Pulmonary artery endothelial cell (primary cell): ENCODE data around the gene KCNMB4. TPM values are rescaled to one million over a fixed set of nuclear protein-coding genes. Genes with fewer than 3 reads are reported as not detected.
"Not testable (repeated sequence)": the region's sequence is repeated elsewhere in the genome, so short reads cannot be mapped to it uniquely, and the experiment has no call there.

Experiments
- DNase-seq: peaks from one replicate; pipeline ENCODE4 v3.0.0-alpha.2; 2011; ENCODE audit warnings: low read depth, low spot score
- total RNA-seq: library from RNA; depleted of rRNA; stranded (reverse); fragments of >200 nt; gene quantifications from 2 replicates; pipeline ENCODE4 v1.2.3, GENCODE V29; 2014

Gene KCNMB4
- total RNA-seq, 1 donor from 2014 or later, result 3.8 TPM

DNA sequence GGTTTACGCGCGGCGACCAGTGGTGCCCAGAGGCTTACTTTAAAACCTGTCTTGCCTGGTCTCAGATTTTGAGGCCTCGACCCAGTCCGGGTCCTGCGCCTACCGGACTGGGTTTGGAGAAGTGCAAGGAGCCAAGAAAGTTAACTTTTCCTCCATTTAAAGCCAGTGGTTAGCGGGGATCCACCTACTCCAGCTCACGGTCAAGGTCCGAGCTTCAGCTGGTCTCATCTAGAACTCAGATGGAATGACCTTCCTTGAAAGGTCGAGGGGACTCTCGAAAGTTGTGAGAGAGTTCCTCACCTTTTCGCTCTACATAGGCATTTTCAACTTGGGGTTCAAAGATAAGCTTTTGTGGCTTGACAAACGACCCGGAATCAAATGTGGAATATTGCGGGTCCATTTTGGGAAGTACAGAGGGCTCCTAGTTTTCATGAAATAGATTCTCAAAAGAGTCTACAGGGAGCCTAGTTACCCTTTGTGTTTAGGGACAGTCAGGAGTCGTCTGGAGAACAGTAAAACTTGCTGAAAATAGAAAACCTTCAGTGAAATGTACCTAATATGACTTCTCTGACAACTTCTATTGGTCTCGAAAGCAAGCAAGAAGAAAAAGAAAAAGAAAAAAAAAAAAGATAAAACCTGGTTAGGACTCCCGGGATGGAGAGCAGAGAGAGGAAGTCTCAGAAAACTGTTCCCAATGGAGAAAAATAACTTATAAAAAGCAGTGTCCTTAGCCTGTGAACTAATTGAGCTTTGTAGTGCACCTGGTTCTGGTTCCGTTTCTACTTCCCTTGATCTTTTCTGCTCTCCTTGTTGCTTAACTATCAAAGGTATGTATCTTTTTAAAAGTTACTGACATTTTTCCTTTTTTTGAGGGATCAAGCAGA, 1.4 kb downstream of the KCNMB4 start:
- no peak for DNase-seq

DNA sequence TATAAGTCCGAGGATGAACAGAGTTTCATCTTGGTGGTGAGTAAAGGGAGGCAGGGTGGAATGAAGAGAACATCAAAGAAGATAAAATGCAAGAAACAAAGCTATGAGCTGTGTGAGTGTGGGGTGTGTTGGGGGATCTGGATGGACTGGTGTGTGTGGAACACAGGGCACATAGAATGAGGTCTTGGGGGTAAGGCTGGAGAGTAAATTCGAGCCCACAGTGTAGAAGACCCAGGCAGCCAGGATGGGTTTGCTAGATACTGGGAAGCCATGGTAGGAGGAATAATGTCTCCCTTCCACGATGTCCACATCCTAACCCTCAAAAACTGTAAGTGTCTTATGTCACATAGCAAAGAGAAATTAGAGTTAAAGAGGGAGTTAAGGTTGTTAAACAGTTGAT, 6.8 kb downstream of the KCNMB4 start:
- no peak for DNase-seq

DNA sequence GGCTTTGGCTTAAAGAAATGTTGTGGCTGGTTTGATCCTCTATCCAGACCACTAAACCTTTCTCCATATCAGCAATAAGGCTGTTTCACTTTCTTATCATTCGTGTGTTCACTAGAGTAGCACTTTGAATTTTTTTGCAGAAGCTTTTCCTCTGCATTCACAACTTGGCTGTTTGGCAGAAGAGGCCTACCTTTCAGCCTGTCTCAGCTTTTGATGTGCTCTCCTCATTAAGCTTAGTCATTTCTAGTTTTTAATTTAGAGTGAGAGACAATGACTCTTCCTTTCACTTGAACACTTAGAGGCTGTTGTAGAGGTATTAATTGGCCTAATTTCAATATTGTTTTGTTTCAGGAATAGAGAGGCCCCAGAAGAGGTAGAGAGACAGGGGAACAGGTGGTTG, 13.8 kb downstream of the KCNMB4 start:
- DNase-seq, result no peak

DNA sequence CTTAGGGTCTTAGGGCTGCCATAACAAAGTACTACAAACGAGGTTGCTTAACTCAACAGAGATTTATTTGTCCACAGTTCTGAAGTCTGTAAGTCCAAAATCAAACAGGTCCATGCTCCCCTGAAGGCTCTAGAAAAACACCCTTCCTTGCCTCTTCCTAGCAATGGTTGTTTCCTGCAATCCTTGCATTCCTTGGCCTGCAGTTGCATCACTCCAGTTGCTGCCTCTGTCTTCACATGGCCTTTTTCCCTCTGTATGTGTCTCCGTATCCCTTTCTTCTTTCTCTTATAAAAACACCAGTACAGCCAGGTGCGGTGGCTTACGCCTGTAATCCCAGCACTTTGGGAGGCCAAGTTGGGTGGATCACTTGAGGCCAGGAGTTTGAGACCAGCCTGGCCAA, 17.4 kb downstream of the KCNMB4 start:
- no peak for DNase-seq

DNA sequence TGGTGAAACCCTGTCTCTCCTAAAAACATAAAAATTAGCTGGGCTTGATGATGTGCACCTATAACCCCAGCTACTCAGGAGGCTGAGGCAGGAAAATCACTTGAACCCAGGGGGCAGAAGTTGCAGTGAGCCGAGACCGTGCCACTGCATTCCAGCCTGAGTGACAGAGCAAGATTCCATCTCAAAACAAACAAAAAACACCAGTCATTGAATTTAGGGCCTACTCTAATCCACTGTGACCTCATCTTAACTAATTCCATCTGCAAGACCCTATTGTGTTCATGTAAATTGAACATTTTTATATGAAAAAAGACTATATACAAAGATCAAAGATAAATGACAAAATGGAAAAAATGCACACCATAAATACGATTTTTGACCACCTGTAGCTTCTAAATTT, 17.8 kb downstream of the KCNMB4 start:
- DNase-seq, result no peak

DNA sequence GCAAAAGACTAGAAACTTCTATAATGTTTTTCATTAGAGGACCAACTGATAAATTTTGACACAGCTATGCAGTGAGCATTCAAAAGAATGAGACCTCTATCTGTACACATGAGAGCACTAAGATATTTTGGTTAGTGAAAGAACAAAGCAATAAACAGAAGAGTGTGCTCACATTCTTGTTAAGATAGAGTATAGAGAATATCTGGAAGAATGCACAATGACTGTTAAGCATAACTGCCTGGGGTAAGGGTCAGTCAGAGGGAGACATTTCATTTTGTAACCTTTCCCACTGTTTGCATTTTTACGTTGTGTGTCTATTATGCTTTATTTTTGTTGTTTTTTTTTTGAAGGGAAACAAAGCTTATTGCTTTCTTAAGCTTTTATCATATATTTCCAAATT, 20.7 kb downstream of the KCNMB4 start:
- DNase-seq, result no peak

- DNase-seq, result no peak
Observed at GRCh38 chr12:70389678-70390077, 23.6 kb downstream of the KCNMB4 start.

- not testable (repeated sequence) for DNase-seq
Observed at GRCh38 chr12:70392631-70393030, 26.5 kb downstream of the KCNMB4 start.

DNA sequence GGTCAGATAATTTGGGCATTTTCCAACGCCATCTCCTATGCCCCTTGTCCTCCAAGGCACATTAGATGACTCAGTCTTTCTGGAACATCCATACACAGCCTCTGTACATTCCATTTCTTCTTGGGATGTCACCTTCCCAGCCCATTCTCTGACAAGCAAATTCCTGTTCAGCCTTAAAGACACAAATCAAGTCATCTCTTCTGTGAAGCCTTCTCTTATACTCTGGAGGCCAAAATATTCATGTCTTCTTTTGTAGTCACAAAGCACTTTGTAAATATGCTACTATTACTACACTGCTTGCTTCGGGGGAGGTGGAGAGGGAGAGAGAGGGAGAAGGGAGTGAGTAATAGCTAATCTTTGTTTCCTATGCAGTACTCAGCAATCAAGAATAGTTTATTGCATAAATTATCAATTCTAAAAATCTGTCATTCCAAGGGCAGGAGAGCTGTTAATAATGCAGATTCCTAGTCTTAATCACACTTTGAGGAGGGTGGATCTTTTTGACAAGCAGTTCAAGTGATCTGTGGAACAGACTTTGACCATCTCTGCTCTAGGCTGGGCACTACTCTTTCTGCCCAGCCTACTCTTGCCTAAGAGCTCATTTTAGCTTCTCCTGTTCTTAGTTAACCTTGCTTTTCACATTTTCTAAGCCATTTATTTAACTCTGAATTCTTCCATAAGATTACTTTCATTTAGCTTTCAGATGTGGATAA, 27.9 kb downstream of the KCNMB4 start:
- DNase-seq, result no peak

DNA sequence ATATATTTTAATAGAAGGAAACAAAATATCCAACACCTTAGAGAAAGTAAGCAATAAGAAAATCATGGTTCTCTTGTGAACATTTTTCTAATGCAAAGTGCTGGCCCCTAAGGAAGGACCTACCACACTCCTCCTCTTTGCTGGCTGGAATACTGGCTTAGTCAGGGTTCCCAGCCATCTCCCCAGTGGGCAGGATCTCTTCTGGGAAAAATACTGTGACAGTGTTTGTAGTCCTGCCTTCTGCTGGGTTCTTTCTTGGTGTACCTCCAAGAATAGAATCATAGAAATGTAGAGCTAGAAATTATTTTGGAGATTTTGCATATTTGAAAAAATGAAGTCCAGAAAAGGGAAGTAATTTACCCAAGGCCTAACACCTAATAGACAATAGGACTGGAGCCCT, 31.9 kb downstream of the KCNMB4 start:
- no peak for DNase-seq

DNA sequence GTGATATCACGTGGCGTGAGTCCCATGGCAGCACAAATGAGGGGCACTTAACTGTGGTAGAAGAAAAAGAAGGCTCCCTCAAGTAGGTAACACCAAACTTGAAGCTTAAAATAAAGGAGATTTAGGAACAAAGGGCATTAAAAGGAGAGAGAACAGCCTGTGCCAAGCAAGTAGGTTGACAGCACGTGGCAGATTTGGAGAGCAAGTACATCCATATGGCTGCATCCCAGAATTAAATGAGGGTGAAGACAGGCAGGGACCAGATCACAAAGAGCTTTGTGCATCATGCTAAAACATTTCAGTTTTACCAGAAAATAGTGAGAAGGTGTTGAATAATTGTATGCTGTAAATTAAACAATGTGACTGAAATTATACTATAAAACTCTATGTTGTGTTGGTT, 32.8 kb downstream of the KCNMB4 start:
- DNase-seq, result no peak

GRCh38 chr12:70399311-70399710, 33.2 kb downstream of the KCNMB4 start:
- DNase-seq, result no peak

GRCh38 chr12:70400124-70400523, 34.0 kb downstream of the KCNMB4 start:
- no peak for DNase-seq

GRCh38 chr12:70402597-70402996, 36.5 kb downstream of the KCNMB4 start:
- DNase-seq, result no peak

- no peak for DNase-seq
Observed at GRCh38 chr12:70403826-70404225, 37.7 kb downstream of the KCNMB4 start.

DNA sequence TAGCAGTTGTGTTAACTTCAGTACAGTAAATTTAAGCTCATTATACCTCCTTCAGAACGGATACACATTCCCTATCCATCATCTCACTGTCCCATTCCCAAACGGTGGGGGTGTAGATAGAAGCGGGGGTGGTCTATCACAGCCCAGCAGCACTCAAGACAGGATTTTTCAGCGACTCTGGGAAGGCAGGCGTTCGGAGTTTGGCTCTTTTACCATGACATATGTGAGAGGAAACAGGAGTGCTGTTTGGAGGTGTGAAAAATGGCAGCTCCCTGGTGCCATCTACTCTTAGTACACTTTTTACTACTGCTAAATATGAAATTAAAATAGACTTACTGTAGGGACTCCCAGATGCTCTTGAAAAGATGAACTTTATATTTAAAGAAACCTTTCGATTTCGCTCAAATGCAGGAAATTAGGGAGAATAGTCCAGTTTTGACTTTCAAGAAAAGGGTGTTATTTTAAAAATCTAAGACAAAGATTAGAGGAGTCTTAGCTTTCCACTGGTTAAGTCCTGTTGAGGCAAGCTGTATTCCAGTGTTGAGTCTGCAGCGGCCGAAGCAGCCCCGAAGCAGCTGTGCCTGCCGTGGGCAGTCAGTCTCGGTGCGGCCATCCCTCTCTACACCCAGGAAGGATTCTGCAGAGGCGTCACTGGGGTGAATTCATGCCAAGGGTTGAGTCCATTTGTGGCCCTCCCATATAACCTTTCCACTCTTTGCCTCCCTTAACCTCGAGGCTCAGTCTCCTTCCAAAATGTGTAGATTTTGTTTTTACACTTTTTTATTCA, 42.1 kb downstream of the KCNMB4 start:
- no peak for DNase-seq

DNA sequence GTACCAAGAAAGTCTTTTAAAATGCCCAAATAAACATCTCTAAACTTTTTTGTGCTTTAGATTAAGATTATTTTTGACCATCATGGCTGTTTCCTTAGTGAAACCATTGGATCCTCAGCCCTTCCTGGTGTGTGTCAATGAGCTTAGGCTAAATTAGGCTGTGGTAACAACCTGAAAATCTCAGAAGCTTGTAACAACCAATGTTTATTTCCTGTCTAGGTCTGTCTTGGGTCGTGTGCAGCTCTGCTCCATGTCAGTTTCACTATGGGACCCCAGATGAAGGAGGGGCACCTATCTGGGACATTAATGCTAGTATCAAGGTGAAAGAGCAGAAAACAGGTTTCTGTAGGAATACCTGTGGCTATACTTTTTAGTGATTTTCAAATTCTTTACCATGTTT, 49.9 kb downstream of the KCNMB4 start:
- no peak for DNase-seq

DNA sequence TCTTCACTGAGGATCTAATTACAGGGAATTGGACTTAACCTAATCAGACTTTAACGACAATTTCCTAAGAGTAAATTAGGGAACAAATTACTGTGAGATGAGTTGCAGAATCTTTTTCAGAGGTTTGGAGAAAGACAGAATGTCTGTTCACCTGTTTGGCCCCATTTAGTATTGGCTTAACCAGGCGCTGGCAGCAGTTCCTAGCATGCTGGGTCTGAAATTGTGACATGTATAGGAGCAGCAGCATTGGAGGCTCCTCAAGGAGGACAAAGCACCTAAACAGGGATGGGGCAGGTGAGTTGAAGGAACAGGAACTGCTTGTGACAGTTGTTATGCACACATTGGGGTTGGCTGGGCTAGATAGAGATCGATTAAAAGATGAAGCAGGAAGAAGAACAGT, 51.0 kb downstream of the KCNMB4 start:
- DNase-seq, result no peak

- no peak for DNase-seq
Observed at GRCh38 chr12:70418101-70418500, 52.0 kb downstream of the KCNMB4 start.

GRCh38 chr12:70422631-70423030, 56.5 kb downstream of the KCNMB4 start:
- DNase-seq, result no peak

DNA sequence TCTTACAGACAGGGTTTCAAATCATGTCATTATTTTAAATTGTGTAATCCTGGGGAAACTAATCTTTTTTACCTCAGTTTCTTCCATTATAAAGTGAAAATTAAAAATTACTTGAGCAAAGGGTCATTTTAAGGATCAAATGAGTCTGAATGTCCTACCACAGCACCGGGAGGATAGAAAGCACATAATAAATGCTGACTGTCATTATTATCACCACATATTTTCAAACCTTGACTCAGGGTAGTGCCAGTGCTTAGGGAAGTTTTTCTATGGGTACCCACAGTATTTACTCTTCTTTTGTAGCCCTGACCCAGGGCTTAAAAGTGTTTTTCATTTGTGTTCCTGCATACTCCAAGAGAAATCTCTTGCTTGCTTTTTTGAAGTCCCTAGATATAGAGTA, 60.5 kb downstream of the KCNMB4 start:
- no peak for DNase-seq

DNA sequence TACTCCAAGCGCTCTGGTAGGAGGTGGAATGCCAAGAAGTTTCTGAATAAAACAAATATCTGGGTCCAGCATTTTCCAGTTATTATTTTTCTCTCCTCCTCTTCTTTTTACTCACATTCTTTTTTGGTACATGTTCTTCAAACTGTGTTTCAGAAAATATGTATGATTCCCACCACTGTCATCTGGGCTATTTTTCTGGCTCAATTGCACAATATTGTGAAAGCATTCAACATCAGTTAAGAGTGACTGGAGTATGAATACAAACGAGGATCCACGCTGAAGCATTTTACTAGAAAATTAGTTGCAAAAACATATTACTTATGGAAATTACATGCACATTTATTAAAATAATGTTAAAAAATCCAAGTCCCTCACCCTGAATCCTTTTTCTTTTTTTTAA, 61.5 kb downstream of the KCNMB4 start:
- DNase-seq, result no peak
